GM21723 (cell line): Measurements from ENCODE around the gene SHMT1.
"Not testable (repeated sequence)": the region's sequence is repeated elsewhere in the genome, so short reads cannot be mapped to it uniquely, and the experiment has no call there.

Experiments used
- ATAC-seq: cut with Tn5 transposase; IDR thresholded peaks from one replicate; pipeline ENCODE4 v1.9.1; 2021; ENCODE audit warnings: mild to moderate bottlenecking, moderate library complexity; ENCODE audit not compliant: unreplicated experiment

SHMT1 gene

GRCh38 chr17:18298061-18298460 is 65.3 kb downstream of the SHMT1 start:
- not testable (repeated sequence) for ATAC-seq

GRCh38 chr17:18291718-18292540 is 71.4 kb downstream of the SHMT1 start:
- no peak for ATAC-seq

GRCh38 chr17:18285296-18285695 is 78.1 kb downstream of the SHMT1 start:
- ATAC-seq = no peak

GRCh38 chr17:18281788-18282187 is 81.6 kb downstream of the SHMT1 start:
- no peak for ATAC-seq

GRCh38 chr17:18280766-18281371 is 82.5 kb downstream of the SHMT1 start:
- no peak for ATAC-seq

- ATAC-seq = no peak
Observed at GRCh38 chr17:18280249-18280648, 83.1 kb downstream of the SHMT1 start.

GRCh38 chr17:18278867-18279266 is 84.5 kb downstream of the SHMT1 start:
- no peak for ATAC-seq
